ENCODE data around the gene TPR.

- no peak for TF ChIP-seq CTCF (IDR thresholded peaks at IDR 0.05; ENCODE audit: low read depth, low read length)
- no peak for TF ChIP-seq EZH2phosphoT487 (IDR thresholded peaks at IDR 0.05; ENCODE audit: low read depth)
Observed at GRCh38 chr1:186289943-186290545, 85.0 kb downstream of the TPR start.
